H9 (cell line): ENCODE data around the gene TSHZ1. TPM values are rescaled to one million over a fixed set of nuclear protein-coding genes. Genes with fewer than 3 reads are reported as not detected.

Experiments
- DNase-seq: peaks from one replicate; pipeline ENCODE4 v3.0.0-alpha.2; 2017
- H2AFZ ChIP-seq: one replicate; pipeline ENCODE4 v1.6.1; 2013; ENCODE audit warnings: mild to moderate bottlenecking, low read length, control low read depth, moderate library complexity
- H2AK5ac ChIP-seq: 2 replicates; pipeline ENCODE4 v1.6.1; 2013; ENCODE audit warnings: low read length, control low read depth, mixed read lengths; ENCODE audit not compliant: insufficient read length
- H2BK120ac ChIP-seq: one replicate; pipeline ENCODE4 v1.6.1; 2013; ENCODE audit warnings: low read depth, mild to moderate bottlenecking, low read length, control low read depth, inconsistent platforms; ENCODE audit not compliant: poor library complexity, severe bottlenecking
- H2BK12ac ChIP-seq: 2 replicates; pipeline ENCODE4 v1.6.1; 2013; ENCODE audit warnings: low read length, control low read depth, mixed read lengths, low read depth; ENCODE audit not compliant: insufficient read length
- H2BK15ac ChIP-seq: 2 replicates; pipeline ENCODE4 v1.6.1; 2013; ENCODE audit warnings: low read depth, low read length, control low read depth
- H2BK20ac ChIP-seq: one replicate; pipeline ENCODE4 v1.6.1; 2013; ENCODE audit warnings: low read depth, mild to moderate bottlenecking, low read length, control low read depth, inconsistent platforms; ENCODE audit not compliant: poor library complexity, severe bottlenecking
- H2BK5ac ChIP-seq: 2 replicates; pipeline ENCODE4 v1.6.1; 2013; ENCODE audit warnings: low read length, control low read depth, mixed read lengths; ENCODE audit not compliant: insufficient read length
- H3K14ac ChIP-seq: 2 replicates; pipeline ENCODE4 v1.6.1; 2013; ENCODE audit warnings: low read length, control low read depth; ENCODE audit not compliant: insufficient read depth
- H3K18ac ChIP-seq: 2 replicates; pipeline ENCODE4 v1.6.1; 2013; ENCODE audit warnings: low read depth, mild to moderate bottlenecking, mixed read lengths, low read length, control low read depth; ENCODE audit not compliant: insufficient read length
- H3K23ac ChIP-seq: 2 replicates; pipeline ENCODE4 v1.6.1; 2013; ENCODE audit warnings: low read length, control low read depth, mixed read lengths, low read depth; ENCODE audit not compliant: insufficient read length
- H3K23me2 ChIP-seq: 2 replicates; pipeline ENCODE4 v1.6.1; 2013; ENCODE audit warnings: low read depth, mild to moderate bottlenecking, mixed read lengths, low read length, control low read depth; ENCODE audit not compliant: insufficient read length, poor library complexity, severe bottlenecking
- H3K27ac ChIP-seq: 2 replicates; pipeline ENCODE4 v1.5.1; 2013; ENCODE audit warnings: low read length, control low read depth, mixed read lengths, low read depth; ENCODE audit not compliant: insufficient read length
- H3K27me3 ChIP-seq: 2 replicates; pipeline ENCODE4 v1.6.1; 2013; ENCODE audit warnings: low read length, control low read depth, inconsistent platforms; ENCODE audit not compliant: insufficient read depth
- H3K4ac ChIP-seq: 2 replicates; pipeline ENCODE4 v1.6.1; 2013; ENCODE audit warnings: low read depth, mild to moderate bottlenecking, control low read depth, inconsistent platforms, low read length, moderate library complexity
- H3K4me1 ChIP-seq: 2 replicates; pipeline ENCODE4 v1.6.1; 2013; ENCODE audit warnings: low read length, control low read depth, inconsistent platforms; ENCODE audit not compliant: insufficient read depth
- H3K4me2 ChIP-seq: 2 replicates; pipeline ENCODE4 v1.6.1; 2013; ENCODE audit warnings: low read length, control low read depth, mixed read lengths; ENCODE audit not compliant: insufficient read length, insufficient read depth
- H3K56ac ChIP-seq: 2 replicates; pipeline ENCODE4 v1.6.1; 2013; ENCODE audit warnings: low read depth, mild to moderate bottlenecking, mixed read lengths, low read length, control low read depth; ENCODE audit not compliant: insufficient read length
- H3K79me1 ChIP-seq: 2 replicates; pipeline ENCODE4 v1.6.1; 2013; ENCODE audit warnings: low read depth, mild to moderate bottlenecking, moderate library complexity, low read length, control low read depth, inconsistent platforms; ENCODE audit not compliant: insufficient read depth, poor library complexity, severe bottlenecking
- H3K79me2 ChIP-seq: 2 replicates; pipeline ENCODE4 v1.6.1; 2013; ENCODE audit warnings: low read length, control low read depth, inconsistent platforms; ENCODE audit not compliant: insufficient read depth
- H3K9ac ChIP-seq: 2 replicates; pipeline ENCODE4 v1.6.1; 2013; ENCODE audit warnings: low read length, control low read depth, mixed read lengths; ENCODE audit not compliant: insufficient read length; ENCODE audit errors: extremely low read depth
- H3K9me3 ChIP-seq: one replicate; pipeline ENCODE4 v1.6.1; 2013; ENCODE audit warnings: low read depth, low read length, inconsistent platforms; ENCODE audit not compliant: control insufficient read depth
- H3T11ph ChIP-seq: one replicate; pipeline ENCODE4 v1.6.1; 2013; ENCODE audit warnings: mild to moderate bottlenecking, low read length, control low read depth, inconsistent platforms
- H4K20me1 ChIP-seq: one replicate; pipeline ENCODE4 v1.6.1; 2013; ENCODE audit not compliant: control insufficient read depth, insufficient read length, insufficient read depth
- H4K5ac ChIP-seq: 2 replicates; pipeline ENCODE4 v1.6.1; 2013; ENCODE audit warnings: low read depth, mild to moderate bottlenecking, mixed read lengths, low read length, control low read depth; ENCODE audit not compliant: insufficient read length
- H4K8ac ChIP-seq: replicated peaks from 2 replicates; pipeline ENCODE4 v1.6.1; 2013; ENCODE audit warnings: low read length, control low read depth, mixed read lengths, low read depth; ENCODE audit not compliant: insufficient read length
- H4K91ac ChIP-seq: 2 replicates; pipeline ENCODE4 v1.6.1; 2013; ENCODE audit warnings: low read depth, mild to moderate bottlenecking, moderate library complexity, mixed read lengths, low read length, control low read depth; ENCODE audit not compliant: insufficient read length
- H3K27ac Mint-ChIP-seq, 3 experiments: 2 replicates in 2 of 3; 3 replicates in 1 of 3; pipeline ENCODE4 v1.8.0; 2020 to 2021; ENCODE audit warnings: mixed read lengths in 3 of 3, mild to moderate bottlenecking in 1 of 3, moderate library complexity in 1 of 3
- H3K27me3 Mint-ChIP-seq: 2 replicates; pipeline ENCODE4 v1.8.0; 2021; ENCODE audit warnings: low read depth, mild to moderate bottlenecking, moderate library complexity, mixed read lengths
- H3K36me3 Mint-ChIP-seq, 3 experiments: 2 replicates in 2 of 3; 3 replicates in 1 of 3; pipeline ENCODE4 v1.8.0; 2020 to 2021; ENCODE audit warnings: low read depth in 3 of 3, mixed read lengths in 3 of 3; ENCODE audit not compliant: insufficient read depth in 1 of 3
- H3K4me1 Mint-ChIP-seq, 2 experiments: 2 replicates each; pipeline ENCODE4 v1.8.0; 2020; ENCODE audit warnings: mixed read lengths in 2 of 2
- H3K4me3 Mint-ChIP-seq, 2 experiments: 2 replicates in 1 of 2; 3 replicates in 1 of 2; pipeline ENCODE4 v1.8.0; 2020 to 2021; ENCODE audit warnings: mild to moderate bottlenecking in 2 of 2, mixed read lengths in 2 of 2, moderate library complexity in 1 of 2
- H3K9me3 Mint-ChIP-seq, 2 experiments: 2 replicates in 1 of 2; 3 replicates in 1 of 2; pipeline ENCODE4 v1.8.0; 2020; ENCODE audit warnings: mild to moderate bottlenecking in 2 of 2, mixed read lengths in 2 of 2, moderate library complexity in 1 of 2
- WGBS: extraction: QIAGEN DNeasy Blood & Tissue Kit; methylation state at CpG from one replicate; pipeline ENCODE4 v1.1.7; 2013; ENCODE audit warnings: missing lambda C conversion rate, low lambda C conversion rate, mixed read lengths; ENCODE audit not compliant: insufficient read length; ENCODE audit errors: extremely low coverage; 5-methylcytosine and 5-hydroxymethylcytosine counted together
- total RNA-seq: library from RNA; stranded (reverse); gene quantifications from 2 replicates; pipeline ENCODE4 v1.2.1, GENCODE V29; 2021
- TF ChIP-seq, protein P1 (sequence below): fragments of 200-600 bp; sonication (generic); conservative IDR thresholded peaks from 3 replicates; pipeline ENCODE4 v1.8.0; 2021; ENCODE audit warnings: antibody characterized with exemption, mild to moderate bottlenecking

TSHZ1 gene
- total RNA-seq, 1 experiment from 2014 or later, result 0.15 TPM

DNA sequence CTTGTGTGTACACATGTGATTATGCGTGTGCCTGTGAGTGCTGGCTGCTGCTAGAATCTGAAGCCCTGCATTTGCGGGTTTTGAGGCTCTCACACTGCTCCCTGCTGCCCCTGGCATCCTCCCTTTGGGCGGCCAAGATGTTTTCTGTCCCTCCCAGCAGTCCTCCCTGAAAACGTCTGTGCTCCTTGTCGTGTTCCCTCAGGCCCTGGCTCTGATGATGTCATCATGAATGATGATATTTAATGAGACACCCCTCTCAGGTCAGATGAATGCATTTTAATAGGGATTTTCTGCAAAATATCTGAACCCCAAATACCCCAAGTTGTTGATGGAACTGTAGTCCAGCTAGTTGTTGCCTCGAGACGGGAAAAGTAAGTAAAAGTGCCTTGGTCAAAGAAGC, 73.1 kb downstream of the TSHZ1 start:
- Histone ChIP-seq H2BK5ac (no peak overlapping the region), H3T11ph (no peak overlapping the region), H3K4ac (no peak overlapping the region), H4K91ac (no peak overlapping the region), H3K14ac (no peak overlapping the region), H3K4me1 (no peaks in the 10 kb centered on the region), H2BK20ac (no peak overlapping the region), H3K9ac (no peak overlapping the region), H3K18ac (no peak overlapping the region), H4K5ac (no peak overlapping the region), H2BK15ac (no peak overlapping the region), H3K56ac (no peak overlapping the region), H2BK12ac (no peak overlapping the region), H3K23me2 (no peaks in the 10 kb centered on the region), H3K27ac (no peak overlapping the region), H2AK5ac (no peak overlapping the region), H4K8ac (no peak overlapping the region), H2AFZ (no peak overlapping the region), H3K23ac (no peak overlapping the region), H4K20me1 (no peaks in the 10 kb centered on the region), H3K9me3 (no peaks in the 10 kb centered on the region), H3K79me1 (no peaks in the 10 kb centered on the region), H2BK120ac (no peak overlapping the region), H3K4me2 (no peak overlapping the region), H3K27me3 (no peaks in the 10 kb centered on the region), H3K79me2 (no peaks in the 10 kb centered on the region)
- Mint-ChIP-seq H3K27ac (peak overlapping the region in 1 of 3 experiments; percentile 49; a peak in 1 of 7 replicates), H3K4me1 (peaks cover 2 to 3% of the 10 kb centered on the region in 2 experiments; a peak in 3 of 4 replicates), H3K36me3 (peaks cover 0 to 2% (median 0%) of the 10 kb centered on the region in 3 experiments; a peak in 2 of 7 replicates), H3K4me3 (no peak overlapping the region), H3K27me3 (peaks cover 4% of the 10 kb centered on the region), H3K9me3 (no peaks in the 10 kb centered on the region; a peak in 1 of 5 replicates)
- DNase-seq, result no peak
- WGBS, result no CpG with 5 or more reads among the region's 7 CpGs
- TF ChIP-seq, protein P1, sequence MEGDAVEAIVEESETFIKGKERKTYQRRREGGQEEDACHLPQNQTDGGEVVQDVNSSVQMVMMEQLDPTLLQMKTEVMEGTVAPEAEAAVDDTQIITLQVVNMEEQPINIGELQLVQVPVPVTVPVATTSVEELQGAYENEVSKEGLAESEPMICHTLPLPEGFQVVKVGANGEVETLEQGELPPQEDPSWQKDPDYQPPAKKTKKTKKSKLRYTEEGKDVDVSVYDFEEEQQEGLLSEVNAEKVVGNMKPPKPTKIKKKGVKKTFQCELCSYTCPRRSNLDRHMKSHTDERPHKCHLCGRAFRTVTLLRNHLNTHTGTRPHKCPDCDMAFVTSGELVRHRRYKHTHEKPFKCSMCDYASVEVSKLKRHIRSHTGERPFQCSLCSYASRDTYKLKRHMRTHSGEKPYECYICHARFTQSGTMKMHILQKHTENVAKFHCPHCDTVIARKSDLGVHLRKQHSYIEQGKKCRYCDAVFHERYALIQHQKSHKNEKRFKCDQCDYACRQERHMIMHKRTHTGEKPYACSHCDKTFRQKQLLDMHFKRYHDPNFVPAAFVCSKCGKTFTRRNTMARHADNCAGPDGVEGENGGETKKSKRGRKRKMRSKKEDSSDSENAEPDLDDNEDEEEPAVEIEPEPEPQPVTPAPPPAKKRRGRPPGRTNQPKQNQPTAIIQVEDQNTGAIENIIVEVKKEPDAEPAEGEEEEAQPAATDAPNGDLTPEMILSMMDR, result no peak
